GM12864 (cell line): Measurements from ENCODE around the gene NAALAD2.

Source experiments
- DNase-seq: peaks from one replicate; pipeline ENCODE4 v3.0.0-alpha.2; 2011; ENCODE audit warnings: low read depth
- H3K4me3 ChIP-seq: 2 replicates; pipeline ENCODE4 v1.5.1; 2011; ENCODE audit warnings: mild to moderate bottlenecking, low read depth, low read length, control low read depth
- CTCF ChIP-seq: IDR thresholded peaks from 2 replicates; pipeline ENCODE4 v1.5.1; 2011; ENCODE audit warnings: low read depth, mild to moderate bottlenecking, moderate library complexity, low read length, control low read depth, inconsistent platforms; ENCODE audit errors: missing control alignments

Gene NAALAD2

GRCh38 chr11:90176069-90176468 lies 41.6 kb downstream of the NAALAD2 start:
- no peak for TF ChIP-seq CTCF
- no peak for DNase-seq
- H3K4me3 ChIP-seq, result no peak overlapping the region

GRCh38 chr11:90178751-90179150 lies 44.3 kb downstream of the NAALAD2 start:
- no peak for DNase-seq
- no peak overlapping the region for H3K4me3 ChIP-seq
- no peak for TF ChIP-seq CTCF

- no peak overlapping the region for H3K4me3 ChIP-seq
- TF ChIP-seq CTCF, result no peak
- DNase-seq, result no peak
Measured at GRCh38 chr11:90179923-90180322, 45.5 kb downstream of the NAALAD2 start.

- TF ChIP-seq CTCF, result no peak
- no peak for DNase-seq
- no peak overlapping the region for H3K4me3 ChIP-seq
Measured at GRCh38 chr11:90187839-90188238, 53.4 kb downstream of the NAALAD2 start.

- no peak overlapping the region for H3K4me3 ChIP-seq
- TF ChIP-seq CTCF, result no peak
- DNase-seq, result no peak
Measured at GRCh38 chr11:90189011-90189410, 54.5 kb downstream of the NAALAD2 start.

GRCh38 chr11:90192869-90193582 lies 58.6 kb downstream of the NAALAD2 start:
- no peak for TF ChIP-seq CTCF
- no peak overlapping the region for H3K4me3 ChIP-seq
- no peak for DNase-seq

GRCh38 chr11:90197377-90197776 lies 62.9 kb downstream of the NAALAD2 start:
- no peak for TF ChIP-seq CTCF
- DNase-seq, result no peak
- no peak overlapping the region for H3K4me3 ChIP-seq
